HCT116 (cell line): Measurements from ENCODE around the gene OR5P2.

Experiments
- CTCF ChIP-seq, 3 experiments: fragments of 200-600 bp in 1 of 3; sonication (generic) in 1 of 3; IDR thresholded peaks in 2 of 3; conservative IDR thresholded peaks in 1 of 3; 2 replicates each; pipeline ENCODE4 v1.5.1; 2012 to 2017; ENCODE audit warnings: low read depth in 2 of 3, low read length in 2 of 3, antibody characterized with exemption in 1 of 3, borderline replicate concordance in 1 of 3, control low read depth in 1 of 3, mild to moderate bottlenecking in 1 of 3, mixed read lengths in 1 of 3, mixed run types in 1 of 3, moderate library complexity in 1 of 3; ENCODE audit not compliant: insufficient read depth in 1 of 3
- EGR1 ChIP-seq: IDR thresholded peaks from 2 replicates; pipeline ENCODE4 v1.6.1; 2012; ENCODE audit warnings: low read depth
- ELF1 ChIP-seq: IDR thresholded peaks from 2 replicates; pipeline ENCODE4 v1.6.1; 2012; ENCODE audit warnings: low read depth, borderline replicate concordance
- EZH2 ChIP-seq: fragments of 200-600 bp; sonication (generic); IDR thresholded peaks from 2 replicates; pipeline ENCODE4 v1.6.1; 2017; ENCODE audit warnings: antibody characterized with exemption, mixed run types
- EZH2phosphoT487 ChIP-seq: fragments of 200-600 bp; IDR thresholded peaks from 2 replicates; pipeline ENCODE4 v1.6.1; 2018; ENCODE audit warnings: antibody characterized with exemption, borderline replicate concordance
- JUND ChIP-seq: IDR thresholded peaks from 2 replicates; pipeline ENCODE4 v1.6.1; 2012
- MAX ChIP-seq: IDR thresholded peaks from 2 replicates; pipeline ENCODE4 v1.6.1; 2012
- POLR2A ChIP-seq: IDR thresholded peaks from 2 replicates; pipeline ENCODE4 v1.7.0; 2011; ENCODE audit warnings: borderline replicate concordance; ENCODE audit not compliant: insufficient read depth, insufficient read length; ENCODE audit errors: extremely low read depth
- POLR2AphosphoS5 ChIP-seq: IDR thresholded peaks from 2 replicates; pipeline ENCODE4 v1.6.1; 2011; ENCODE audit warnings: mild to moderate bottlenecking, low read depth, low read length, moderate library complexity
- RAD21 ChIP-seq: IDR thresholded peaks from 2 replicates; pipeline ENCODE4 v1.6.1; 2012; ENCODE audit warnings: low read depth, mild to moderate bottlenecking
- SRF ChIP-seq: IDR thresholded peaks from 2 replicates; pipeline ENCODE4 v1.6.1; 2012; ENCODE audit warnings: low read depth
- YY1 ChIP-seq: IDR thresholded peaks from 2 replicates; pipeline ENCODE4 v1.6.1; 2011; ENCODE audit warnings: low read length, low read depth, moderate library complexity, mild to moderate bottlenecking; ENCODE audit not compliant: insufficient replicate concordance; ENCODE audit errors: extremely low read depth

GRCh38 chr11:7840578-7840977, 43.8 kb upstream of the OR5P2 start:
- TF ChIP-seq YY1 = no peak
- no peak for TF ChIP-seq POLR2A
- TF ChIP-seq EGR1 = no peak
- TF ChIP-seq CTCF (IDR thresholded peaks at IDR 0.05 in 2 of 3, conservative IDR thresholded peaks at IDR 0.05 in 1 of 3; ENCODE audit: borderline replicate concordance in 1 of 3, insufficient read depth in 1 of 3, low read depth in 2 of 3, low read length in 2 of 3) = no peak
- no peak for TF ChIP-seq RAD21
- TF ChIP-seq SRF = no peak
- TF ChIP-seq POLR2AphosphoS5 = no peak
- TF ChIP-seq MAX = no peak
- TF ChIP-seq EZH2phosphoT487 = no peak
- no peak for TF ChIP-seq EZH2
- TF ChIP-seq ELF1 = no peak
- TF ChIP-seq JUND = no peak
